Activated T-cell treated with anti-CD3 and anti-CD28 coated beads for 4 hours (primary cell): ENCODE data around the gene C1QTNF9B.
A peak's percentile ranks its signal among the peaks of the same experiment; 100 is the strongest.
"Not testable (repeated sequence)": the region's sequence is repeated elsewhere in the genome, so short reads cannot be mapped to it uniquely, and the experiment has no call there.

ENCODE experiments used
- DNase-seq: peaks from one replicate; pipeline ENCODE4 v3.0.0-alpha.2; 2020

The C1QTNF9B gene

DNA sequence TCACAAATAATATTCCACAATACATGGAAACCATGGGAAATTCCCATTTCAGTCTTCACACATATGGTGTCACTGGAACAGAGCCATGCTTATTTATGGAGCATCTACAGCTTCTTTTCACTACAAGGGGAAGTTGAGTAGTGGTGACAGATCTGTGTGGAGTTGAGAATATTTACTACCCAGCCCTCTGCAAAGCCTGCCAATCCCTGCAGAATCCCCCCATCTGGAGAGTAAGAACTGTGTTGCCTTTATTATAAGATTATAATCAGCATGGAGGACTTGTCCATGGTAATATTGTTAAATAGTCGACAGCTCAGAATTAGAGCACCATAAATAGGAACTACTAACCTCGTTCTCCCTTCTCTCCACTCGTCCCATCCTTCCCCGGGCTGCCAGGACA lies 3.5 kb downstream of the C1QTNF9B start:
- DNase-seq, result not testable (repeated sequence)

DNA sequence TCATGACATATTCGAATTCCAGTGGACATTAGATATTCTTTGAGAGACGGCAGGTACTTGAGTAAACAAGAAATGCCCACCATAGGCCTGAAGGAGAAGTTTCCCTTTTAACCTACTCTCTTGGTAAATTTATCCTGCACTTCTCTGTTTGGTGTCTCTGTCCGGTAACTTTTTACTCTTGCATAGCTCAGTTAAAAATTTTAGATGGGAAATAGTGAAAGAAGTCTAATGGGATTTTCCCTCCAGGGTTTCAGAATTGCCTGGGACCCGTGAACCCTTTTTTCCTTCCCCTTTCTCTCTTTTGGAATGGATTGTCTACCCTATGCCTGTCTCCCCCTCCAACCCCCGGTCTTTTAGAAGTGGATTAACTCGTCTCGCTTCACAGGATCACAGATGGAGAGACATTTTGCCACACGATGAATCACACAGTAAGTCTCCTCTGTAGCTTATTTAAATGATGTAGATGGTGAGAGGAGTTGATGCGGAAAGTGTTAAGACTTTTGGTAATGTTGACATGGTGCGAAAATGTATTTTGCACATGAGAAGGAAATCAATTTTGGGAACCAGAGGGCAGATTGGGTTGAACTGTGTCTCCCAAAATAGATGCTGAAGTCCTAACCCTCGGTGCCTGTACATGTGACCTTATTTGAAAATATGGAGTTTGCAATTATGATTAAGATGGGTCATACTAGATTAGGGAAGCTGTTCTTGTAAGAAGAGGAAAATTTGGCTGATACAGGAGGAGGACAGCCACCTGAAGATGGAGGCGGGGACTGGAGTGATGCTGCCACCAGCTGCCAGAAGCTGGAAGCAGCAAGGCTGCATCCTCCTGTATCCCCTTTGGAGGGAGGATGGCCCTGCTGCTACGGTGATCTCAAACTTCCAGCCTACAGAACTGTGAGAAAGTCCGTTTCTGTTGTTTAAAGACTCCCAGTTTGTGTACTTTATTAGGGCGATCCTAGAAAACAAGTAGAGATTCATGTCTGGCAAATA lies 7.4 kb downstream of the C1QTNF9B start:
- no peak for DNase-seq

DNA sequence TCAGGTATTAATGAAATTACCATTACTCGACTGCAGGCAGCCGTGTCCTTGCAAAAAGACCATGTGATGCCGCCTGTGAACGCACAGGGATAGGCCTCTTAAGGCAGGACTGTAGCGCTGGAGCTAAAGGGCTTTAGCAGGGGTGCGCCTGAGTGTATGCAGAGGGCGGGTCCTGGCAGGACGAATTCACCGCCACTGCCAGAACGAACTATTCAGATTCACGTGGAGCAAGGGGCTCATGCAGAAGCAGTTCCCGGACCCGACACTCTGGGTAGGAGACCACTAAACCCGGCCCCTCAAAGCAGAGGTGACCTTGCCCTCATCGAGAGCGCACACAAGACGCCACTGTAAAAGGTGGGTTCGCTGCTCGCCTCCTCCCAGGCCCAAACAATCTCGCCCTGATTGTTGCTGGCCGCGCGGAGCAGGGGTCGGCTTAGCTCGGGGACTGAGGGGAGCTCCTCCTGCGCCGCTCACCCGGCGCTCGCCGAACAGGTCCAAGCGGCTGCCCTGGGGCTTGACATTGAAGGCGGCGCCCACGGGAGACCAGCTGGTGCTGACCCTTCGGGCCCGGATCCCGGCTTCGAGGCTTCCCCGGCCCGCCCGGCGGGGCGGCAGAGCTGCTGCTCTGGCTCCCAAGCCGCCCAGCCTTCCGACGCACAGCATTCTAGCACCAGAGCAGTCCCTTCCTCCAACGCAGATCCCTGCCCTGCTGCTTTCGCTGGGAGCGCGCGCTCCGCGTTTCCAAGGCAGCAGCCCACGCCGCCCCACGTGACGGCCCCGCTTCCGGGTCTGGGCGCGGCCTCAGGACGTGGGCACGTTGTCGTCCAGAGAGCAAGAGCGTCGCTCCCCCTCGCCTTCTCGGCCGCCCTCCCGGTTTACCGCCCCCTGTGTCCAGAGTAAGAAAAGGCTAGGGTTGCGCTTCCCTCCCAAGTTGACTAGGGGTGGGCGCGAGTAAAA lies 8.4 kb downstream of the C1QTNF9B start, which contains the start of gene MIPEP:
Gene MIPEP, minus strand, starts transcription at position 743 of the 957 bp plus-strand sequence. Its CDS starts 80 bp downstream, at position 663.
- peak; percentile 89 for DNase-seq

DNA sequence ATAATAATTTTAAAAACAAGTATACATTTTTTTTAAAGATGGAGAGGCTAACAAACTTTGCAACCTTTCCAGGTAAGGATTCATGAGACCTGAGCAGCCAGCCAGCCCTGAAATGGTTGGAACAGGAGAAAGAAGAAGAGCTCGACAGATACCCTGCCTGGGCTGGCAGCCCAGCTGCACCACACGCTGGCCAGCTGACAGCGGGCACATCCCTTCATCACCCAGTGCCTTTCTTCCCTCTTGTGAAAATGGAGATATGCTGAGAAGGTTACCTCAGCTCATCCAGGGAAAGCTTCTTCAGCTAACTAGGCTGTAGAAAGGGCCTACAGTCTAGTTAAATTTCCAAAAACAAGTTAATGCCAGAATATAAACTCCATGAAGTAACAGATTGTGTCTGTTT lies 12.9 kb downstream of the C1QTNF9B start:
- not testable (repeated sequence) for DNase-seq

DNA sequence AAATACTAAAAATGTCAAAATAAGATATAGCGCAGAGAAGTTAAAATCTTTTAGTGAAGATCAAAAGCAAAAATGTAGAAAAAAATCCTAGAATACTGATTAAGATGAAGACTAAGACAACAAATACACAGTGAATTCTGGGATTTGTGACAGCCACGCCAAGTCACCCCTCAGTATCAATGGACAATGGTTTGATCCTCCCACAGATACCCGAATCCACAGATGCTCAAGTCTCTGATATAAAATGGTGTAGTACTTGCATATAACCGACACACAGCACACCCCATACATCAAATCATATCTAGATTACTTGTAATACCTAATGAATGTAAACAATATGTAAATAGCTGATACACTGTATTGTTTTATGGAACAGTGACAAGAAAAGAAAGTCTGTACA lies 14.0 kb downstream of the C1QTNF9B start:
- no peak for DNase-seq

DNA sequence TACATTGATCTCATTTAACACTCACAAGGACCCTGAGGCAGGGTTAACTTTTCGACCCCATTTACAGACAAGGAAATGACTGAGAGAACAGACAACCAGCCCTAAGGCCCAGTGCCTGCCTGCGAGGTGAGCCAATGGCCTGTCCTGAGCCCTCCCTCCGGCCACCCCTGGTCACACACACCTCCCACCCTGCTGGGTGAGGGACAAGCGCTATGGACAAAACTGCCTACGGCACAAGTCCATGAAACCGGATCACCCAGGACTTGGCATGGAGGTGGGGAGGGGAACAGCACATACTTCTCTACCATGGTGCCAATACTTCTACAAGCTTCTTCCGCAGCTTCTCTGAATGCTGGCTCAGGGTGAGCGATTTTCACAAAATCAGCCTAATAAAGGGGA lies 15.9 kb downstream of the C1QTNF9B start:
- DNase-seq, result not testable (repeated sequence)

DNA sequence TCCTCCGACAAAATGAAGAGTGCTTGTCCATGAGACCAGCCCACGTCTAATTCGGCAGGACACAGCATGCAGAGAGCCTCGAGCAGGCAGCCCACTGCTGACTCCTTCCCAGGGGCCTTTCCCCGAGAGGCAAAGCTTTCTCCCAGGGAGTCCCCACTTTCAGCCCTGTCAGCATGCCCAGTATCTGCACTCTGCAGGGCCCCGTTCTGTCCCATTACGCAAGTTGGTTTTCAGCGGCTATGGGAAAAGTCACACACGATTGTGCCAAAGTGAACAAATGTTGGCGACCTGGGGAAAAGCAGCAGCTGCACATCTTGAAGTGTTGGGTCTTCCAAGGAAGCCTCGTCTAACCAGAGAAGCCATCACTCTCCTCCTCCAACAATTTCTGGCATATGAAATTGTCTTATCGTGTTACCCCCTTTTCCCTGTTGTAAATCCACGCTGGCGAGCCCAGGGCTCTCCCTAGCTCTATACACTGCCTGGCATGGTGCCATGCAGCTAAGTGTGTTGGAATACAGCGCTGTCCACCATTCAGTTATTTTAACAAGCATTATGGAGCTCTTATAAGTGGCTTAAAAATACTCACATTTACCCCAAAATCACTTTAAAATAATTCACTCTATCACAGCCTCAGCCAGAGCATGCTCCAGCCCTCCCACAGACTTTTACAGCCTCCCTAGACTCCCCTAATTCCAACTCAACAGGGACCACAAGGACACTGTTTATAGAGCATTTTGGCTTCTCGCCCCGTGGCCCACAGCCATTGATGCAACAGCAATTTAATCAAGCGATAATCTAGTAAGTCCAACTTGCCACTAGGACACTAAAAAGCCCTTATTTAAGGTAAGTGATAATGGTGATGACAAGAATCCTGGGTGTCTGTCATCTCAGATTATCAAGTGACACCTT lies 16.6 kb downstream of the C1QTNF9B start:
- DNase-seq, result not testable (repeated sequence)

DNA sequence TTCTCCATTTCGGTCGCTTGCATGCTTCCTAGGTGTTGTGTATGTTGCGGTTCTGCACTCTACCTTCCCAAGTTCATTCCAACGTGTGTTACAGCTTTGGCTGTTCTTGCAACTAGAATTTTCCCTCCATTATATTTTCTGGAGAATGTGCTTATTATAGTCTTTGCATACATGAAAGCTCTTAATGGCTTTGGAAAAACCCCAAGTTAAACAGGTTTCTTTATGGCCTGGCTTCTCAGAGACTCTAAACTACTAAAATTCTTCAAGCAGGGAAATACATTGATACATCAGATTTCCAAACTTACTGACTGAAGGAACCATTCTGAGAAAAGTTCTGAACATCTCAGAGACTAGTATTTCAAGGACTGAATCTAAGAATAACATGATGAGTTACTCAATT lies 20.0 kb downstream of the C1QTNF9B start:
- DNase-seq, result no peak

DNA sequence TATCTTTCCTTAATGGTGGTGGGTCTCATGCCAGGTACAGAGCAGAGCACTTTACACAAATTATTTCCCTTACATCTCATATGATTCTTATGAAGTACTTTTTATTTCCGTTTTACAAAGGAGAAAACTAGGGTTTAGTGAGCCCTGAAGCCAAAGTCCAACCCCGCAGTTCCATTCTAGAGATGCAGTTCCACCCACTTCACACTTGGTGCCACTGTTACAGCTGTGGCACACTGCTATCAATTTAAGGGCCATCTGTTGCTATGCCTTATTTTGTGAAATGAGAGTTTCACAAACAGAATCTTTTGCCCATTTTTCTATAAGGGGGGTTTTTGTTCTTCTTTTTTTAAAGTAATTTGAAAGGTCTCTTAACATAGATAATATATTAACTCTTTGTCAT lies 21.0 kb downstream of the C1QTNF9B start:
- no peak for DNase-seq

DNA sequence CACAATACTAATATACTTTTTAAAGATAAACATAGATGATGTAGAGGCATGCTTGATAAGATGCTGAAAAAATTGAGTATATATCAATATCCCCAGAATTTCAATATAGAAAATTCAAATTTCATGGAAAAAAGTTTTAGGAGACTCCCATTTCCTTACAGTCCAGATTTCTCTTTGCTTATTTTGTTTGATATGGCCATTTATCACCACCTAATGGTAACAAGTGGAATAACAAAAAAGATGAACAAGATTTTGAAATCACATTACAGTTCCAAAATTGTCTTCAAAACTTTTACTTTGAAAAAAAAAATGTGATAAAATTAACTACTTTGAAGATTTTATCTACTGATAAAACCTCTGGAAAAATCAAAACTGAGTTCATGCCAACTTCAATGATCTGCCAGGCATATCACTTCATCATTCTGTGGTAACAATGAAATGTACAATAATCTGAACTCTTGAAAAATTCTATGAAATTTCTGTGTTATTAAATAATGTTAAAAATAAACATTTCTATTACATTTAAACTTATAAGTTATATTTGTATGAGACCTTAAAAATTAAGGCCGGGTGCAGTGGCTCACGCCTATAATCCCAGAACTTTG lies 25.6 kb downstream of the C1QTNF9B start:
- no peak for DNase-seq

DNA sequence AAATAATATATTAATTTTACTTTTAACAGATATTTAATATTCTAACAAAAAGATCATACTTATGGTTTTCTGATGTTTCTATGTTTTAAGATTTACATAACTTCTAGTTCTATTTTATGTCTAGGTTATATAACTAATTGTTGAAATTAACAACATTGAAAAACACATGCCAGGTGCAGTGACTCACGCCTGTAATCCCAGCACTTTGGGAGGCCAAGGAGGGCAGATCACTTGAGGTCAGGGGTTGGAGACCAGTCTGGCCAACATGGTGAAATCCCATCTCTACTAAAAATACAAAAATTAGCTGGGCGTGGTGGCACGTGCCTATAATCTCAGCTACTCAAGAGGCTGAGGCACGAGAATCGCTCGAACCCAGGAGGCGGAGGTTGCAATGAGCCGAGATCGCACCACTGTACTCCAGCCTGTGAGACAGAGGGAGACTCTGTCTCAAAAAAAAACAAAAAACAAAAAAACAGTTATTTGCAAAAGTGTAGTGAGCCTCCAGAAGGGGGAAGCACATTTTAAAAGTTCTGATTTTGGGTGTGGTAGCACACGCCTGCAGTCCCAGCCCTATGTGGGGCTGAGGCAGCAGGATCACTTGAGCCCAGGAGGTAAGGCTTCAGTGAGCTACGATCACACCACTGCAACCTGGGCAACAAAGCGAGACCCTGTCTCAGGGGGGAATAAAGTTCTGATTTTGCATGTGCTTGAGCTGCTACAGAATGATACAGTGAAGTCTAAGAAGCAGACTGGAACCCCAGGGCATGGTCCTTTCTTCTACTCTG lies 26.8 kb downstream of the C1QTNF9B start:
- no peak for DNase-seq

DNA sequence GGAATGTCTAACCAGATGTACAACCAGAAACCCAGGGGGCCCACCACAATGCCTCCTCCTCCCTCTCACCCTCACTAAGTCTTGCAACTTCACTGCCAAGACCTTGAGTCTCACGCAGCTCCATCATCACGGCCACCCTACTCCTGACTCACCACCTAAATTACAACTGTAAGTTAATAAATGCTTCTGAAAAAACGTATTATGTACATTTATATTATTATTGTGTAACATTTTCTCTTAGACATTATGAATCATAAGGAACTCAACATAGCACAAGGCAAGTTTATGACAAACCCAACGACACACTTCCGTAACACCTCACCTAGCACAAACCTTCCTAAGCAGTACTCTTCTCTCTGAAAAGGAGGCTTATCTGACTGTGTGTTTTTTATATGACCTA lies 28.8 kb downstream of the C1QTNF9B start:
- no peak for DNase-seq

DNA sequence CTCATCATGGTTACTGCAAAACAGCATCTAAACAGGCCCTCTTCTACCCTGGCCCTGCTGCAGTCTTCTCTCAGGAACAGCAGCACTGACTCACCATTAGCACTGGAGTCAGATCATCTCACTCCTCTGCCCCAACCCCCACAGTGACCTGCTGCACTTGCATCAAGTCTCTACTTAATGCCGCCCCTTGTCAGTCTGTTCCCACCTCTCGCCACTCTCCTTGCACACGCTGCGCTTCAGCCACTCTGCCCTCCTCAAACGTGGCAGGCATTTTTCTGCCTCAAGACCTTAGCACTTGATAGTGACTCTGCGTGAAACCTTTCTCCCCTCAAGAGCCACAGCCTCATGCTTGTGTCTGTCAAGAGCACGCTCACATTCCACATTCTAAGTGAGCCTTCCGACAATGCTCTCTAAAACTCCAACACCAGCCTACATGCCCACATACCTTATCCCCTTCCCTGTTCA lies 30.2 kb downstream of the C1QTNF9B start:
- DNase-seq, result no peak

DNA sequence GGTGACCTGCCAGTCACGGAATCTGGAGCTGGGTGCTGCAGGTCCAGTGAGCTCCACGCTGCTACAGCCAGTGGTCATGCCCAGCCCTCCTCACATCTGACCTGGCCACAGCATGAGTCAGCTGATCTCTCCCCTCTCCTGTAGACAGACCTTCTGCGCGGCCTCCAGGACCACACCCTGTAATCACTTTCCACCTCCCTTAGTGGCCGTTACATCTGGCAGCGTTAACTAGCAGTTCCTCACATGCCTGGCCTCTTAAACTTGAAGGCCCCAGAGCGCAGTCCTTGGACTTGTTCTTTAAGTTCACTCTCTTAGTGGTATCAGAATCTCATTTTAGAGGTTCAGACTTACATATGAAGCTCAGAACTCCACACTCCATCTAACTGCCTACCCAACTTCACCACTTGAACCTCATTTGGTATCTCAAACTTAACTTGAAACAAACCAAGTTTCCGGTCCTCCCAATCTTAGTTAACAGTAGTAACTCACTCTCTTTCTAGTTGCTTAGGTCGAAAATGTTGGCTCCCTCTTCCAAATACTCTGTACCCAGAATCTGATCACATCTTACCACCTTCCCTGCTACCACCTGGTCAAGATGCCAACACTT lies 30.8 kb downstream of the C1QTNF9B start:
- DNase-seq, result no peak

DNA sequence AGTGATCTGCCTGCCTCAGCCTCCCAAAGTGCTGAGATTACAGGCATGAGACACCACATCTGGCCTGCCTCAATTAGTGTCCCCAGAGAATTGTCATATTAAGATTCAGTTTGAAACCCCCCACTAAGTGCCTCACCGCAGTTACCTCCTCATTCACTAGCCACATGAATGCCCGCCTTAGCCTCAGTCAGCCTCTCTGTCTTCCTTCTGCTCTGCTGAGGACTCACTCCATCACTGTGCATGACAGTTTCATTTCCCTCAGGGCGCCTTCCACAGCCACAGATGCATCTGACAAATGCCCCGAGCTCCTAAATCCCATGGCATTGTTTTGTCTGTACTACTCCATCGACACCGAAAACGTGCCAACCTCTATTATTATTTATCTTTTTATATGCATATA lies 31.4 kb downstream of the C1QTNF9B start:
- DNase-seq, result no peak

DNA sequence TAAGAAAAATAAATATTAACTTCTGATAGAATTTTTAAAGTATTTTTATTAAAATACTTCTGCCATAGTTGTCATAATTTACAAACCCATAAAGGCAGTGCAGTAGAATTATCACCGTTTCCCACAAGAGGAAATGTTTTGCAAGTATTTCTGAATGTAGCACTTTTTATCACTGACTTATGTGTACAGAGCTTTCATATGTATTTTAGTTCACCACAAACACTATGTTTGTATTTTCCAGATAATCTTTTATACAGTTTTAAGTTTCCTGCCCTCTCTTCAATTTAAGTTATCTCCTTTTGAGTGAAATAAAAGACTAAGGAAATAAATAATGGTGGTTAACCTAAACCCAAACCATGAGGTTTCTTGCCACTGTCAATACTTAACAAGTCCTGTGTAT lies 32.3 kb downstream of the C1QTNF9B start:
- DNase-seq, result no peak

DNA sequence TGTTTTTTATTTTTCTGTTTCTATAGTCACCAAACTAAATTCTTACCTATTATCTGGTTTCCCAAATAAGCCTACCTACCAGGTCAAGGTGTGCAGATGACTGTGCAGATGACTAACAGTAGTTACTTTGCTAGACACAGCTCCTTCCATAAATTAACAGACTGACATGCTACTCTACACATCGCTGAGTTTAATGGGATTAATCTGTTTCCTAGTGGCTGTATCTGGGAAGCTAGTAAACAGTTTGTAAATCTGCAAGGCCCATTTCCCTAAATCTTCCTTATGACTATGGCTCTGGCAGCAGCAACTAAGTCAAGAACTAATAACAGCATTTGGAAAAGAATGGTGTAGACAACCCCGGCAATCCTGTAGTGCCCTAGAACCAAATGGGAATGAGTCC lies 36.0 kb downstream of the C1QTNF9B start:
- no peak for DNase-seq

DNA sequence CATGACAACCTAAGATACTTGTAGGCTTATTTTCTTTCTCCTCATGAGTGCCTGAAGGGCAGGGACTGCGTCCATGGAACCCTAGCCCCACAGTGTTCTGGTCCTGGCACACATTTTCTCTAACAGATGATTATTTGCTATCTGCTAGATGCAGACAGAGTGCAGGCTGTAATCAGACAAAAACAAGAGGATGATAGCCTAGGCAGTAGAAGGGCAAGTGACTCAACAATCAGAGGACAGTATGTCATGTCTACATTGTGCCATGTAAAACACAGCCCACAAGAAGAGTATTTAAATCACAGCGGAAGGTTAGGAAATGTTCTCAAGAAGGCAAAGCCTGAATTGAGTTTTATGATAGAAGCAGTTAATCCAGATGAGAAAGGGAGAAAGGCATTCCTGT lies 37.4 kb downstream of the C1QTNF9B start:
- DNase-seq, result no peak

DNA sequence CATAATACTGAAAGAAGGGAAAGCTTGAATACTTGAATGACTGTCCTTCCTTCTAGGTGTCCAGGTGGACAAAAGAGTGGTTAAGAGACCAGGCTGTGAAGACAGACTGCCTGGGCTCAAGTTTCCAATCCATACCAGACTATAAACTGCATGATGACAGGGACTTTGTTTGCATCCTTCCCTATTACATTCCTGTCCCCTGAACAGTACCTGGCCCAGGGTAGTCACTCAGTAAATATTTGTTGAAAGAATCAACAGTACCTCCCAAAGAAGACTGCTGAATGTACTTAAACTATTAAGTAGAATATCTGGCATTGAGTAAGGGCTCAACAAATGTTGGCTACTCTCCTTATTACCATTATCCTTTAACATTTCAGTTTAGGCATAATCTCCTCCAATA lies 37.8 kb downstream of the C1QTNF9B start:
- DNase-seq, result no peak

DNA sequence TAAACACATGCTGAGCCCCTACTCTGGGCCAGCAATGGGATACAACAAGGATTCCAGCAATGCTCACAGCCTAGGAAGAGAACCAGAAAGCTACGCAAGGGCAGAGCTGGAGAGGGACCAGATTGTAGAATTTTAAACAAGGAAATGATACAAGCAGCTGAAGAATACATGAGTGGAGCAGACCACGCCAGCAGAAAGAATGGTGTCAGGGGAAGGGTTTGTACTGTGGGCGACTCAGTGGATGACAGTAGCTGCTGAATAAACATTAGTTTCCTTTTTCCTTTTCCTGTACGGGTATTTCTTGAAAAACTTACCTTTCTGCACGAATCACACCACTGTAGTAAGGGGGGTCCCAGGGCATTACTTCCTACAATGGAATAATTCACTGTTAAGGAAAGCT lies 38.8 kb downstream of the C1QTNF9B start:
- DNase-seq, result no peak
